ENCODE results near the gene DNAI7.

DNA sequence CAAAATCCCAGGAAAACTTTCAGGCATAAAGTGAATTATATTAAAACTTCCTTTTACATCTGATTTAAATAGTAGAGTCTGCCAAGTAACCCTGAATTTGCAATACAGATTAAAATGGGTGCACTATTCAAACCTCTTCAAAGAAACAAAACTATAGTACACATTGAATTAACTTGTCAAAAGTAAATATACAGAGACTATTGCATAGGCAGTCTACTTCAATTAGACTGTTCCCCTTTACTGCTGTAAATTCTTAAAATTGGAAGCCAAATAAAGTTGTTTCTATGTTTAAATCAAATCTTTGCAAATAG is 48.7 kb upstream of the DNAI7 start:
- TF ChIP-seq, protein P1, sequence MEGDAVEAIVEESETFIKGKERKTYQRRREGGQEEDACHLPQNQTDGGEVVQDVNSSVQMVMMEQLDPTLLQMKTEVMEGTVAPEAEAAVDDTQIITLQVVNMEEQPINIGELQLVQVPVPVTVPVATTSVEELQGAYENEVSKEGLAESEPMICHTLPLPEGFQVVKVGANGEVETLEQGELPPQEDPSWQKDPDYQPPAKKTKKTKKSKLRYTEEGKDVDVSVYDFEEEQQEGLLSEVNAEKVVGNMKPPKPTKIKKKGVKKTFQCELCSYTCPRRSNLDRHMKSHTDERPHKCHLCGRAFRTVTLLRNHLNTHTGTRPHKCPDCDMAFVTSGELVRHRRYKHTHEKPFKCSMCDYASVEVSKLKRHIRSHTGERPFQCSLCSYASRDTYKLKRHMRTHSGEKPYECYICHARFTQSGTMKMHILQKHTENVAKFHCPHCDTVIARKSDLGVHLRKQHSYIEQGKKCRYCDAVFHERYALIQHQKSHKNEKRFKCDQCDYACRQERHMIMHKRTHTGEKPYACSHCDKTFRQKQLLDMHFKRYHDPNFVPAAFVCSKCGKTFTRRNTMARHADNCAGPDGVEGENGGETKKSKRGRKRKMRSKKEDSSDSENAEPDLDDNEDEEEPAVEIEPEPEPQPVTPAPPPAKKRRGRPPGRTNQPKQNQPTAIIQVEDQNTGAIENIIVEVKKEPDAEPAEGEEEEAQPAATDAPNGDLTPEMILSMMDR (IDR thresholded peaks at IDR 0.05; ENCODE audit: control extremely low read depth in 1 of 3, insufficient read depth in 1 of 3, low read depth in 1 of 3, low read length in 3 of 3), result no peak
- TF ChIP-seq YY1 (IDR thresholded peaks at IDR 0.05; ENCODE audit: low read depth, low read length), result no peak
- TF ChIP-seq EP300 (IDR thresholded peaks at IDR 0.05; ENCODE audit: borderline replicate concordance in 1 of 2, low read depth in 2 of 2, low read length in 2 of 2), result no peak
- TF ChIP-seq SP1 (IDR thresholded peaks at IDR 0.05; ENCODE audit: low read depth, low read length), result no peak
- no peak for TF ChIP-seq TAF1 (IDR thresholded peaks at IDR 0.05; ENCODE audit: low read depth, low read length)
- no peak for TF ChIP-seq POLR2A (IDR thresholded peaks at IDR 0.05; ENCODE audit: control extremely low read depth in 1 of 2, low read depth in 2 of 2, low read length in 2 of 2)
- no peak for TF ChIP-seq EGR1 (IDR thresholded peaks at IDR 0.05; ENCODE audit: borderline replicate concordance, low read depth, low read length)
- TF ChIP-seq SIRT6 (IDR thresholded peaks at IDR 0.05; ENCODE audit: low read length), result no peak
- TF ChIP-seq CBX8 (IDR thresholded peaks at IDR 0.05; ENCODE audit: borderline replicate concordance, low read depth, low read length), result no peak
- TF ChIP-seq CHD1 (IDR thresholded peaks at IDR 0.05; ENCODE audit: low read depth, low read length), result no peak
- no peak for TF ChIP-seq PHF8 (conservative IDR thresholded peaks at IDR 0.05; ENCODE audit: low read depth, low read length)
